Iris pigment epithelial cell (primary cell): Measurements from ENCODE around the gene NR1D2.

Experiments
- DNase-seq: peaks from one replicate; pipeline ENCODE4 v3.0.0-alpha.2; 2011; ENCODE audit warnings: low read depth

NR1D2 gene

GRCh38 chr3:23931597-23931996, 13.5 kb upstream of the NR1D2 start:
- no peak for DNase-seq

- no peak for DNase-seq
Measured at GRCh38 chr3:23932571-23932970, 12.5 kb upstream of the NR1D2 start.

GRCh38 chr3:23934253-23934652, 10.8 kb upstream of the NR1D2 start:
- DNase-seq = no peak

GRCh38 chr3:23937296-23937695, 7.8 kb upstream of the NR1D2 start:
- no peak for DNase-seq

- DNase-seq = no peak
Measured at GRCh38 chr3:23938688-23939087, 6.4 kb upstream of the NR1D2 start.

- DNase-seq = no peak
Measured at GRCh38 chr3:23940775-23941174, 4.3 kb upstream of the NR1D2 start.

GRCh38 chr3:23941440-23941839, 3.6 kb upstream of the NR1D2 start:
- no peak for DNase-seq

GRCh38 chr3:23942546-23942945, 2.5 kb upstream of the NR1D2 start:
- DNase-seq = no peak

- DNase-seq = no peak
Measured at GRCh38 chr3:23944007-23944783, 891 bp upstream of the NR1D2 start.

GRCh38 chr3:23945663-23945912, 502 bp downstream of the NR1D2 start:
- no peak for DNase-seq

GRCh38 chr3:23945913-23946687, 1.0 kb downstream of the NR1D2 start:
- DNase-seq = peak; percentile 95

- DNase-seq = peak; percentile 67
Measured at GRCh38 chr3:23948761-23949160, 3.7 kb downstream of the NR1D2 start.

- DNase-seq = no peak
Measured at GRCh38 chr3:23949784-23950183, 4.7 kb downstream of the NR1D2 start.

- DNase-seq = no peak
Measured at GRCh38 chr3:23950293-23950692, 5.2 kb downstream of the NR1D2 start.

- no peak for DNase-seq
Measured at GRCh38 chr3:23952646-23953045, 7.6 kb downstream of the NR1D2 start.

GRCh38 chr3:23953523-23953922, 8.4 kb downstream of the NR1D2 start:
- no peak for DNase-seq

GRCh38 chr3:23954144-23954543, 9.1 kb downstream of the NR1D2 start:
- DNase-seq = no peak

- DNase-seq = no peak
Measured at GRCh38 chr3:23956701-23957100, 11.6 kb downstream of the NR1D2 start.

- peak; percentile 94 for DNase-seq
Measured at GRCh38 chr3:23959135-23959900, 14.2 kb downstream of the NR1D2 start.

GRCh38 chr3:23960649-23961048, 15.6 kb downstream of the NR1D2 start:
- no peak for DNase-seq

- peak; percentile 31 for DNase-seq
Measured at GRCh38 chr3:23961066-23961465, 16.0 kb downstream of the NR1D2 start.

- no peak for DNase-seq
Measured at GRCh38 chr3:23961913-23962312, 16.8 kb downstream of the NR1D2 start.
